ENCODE data around the gene IL15RA.
"Not testable (repeated sequence)": the region's sequence is repeated elsewhere in the genome, so short reads cannot be mapped to it uniquely, and the experiment has no call there.

Gene IL15RA

GRCh38 chr10:5946786-5947185 lies 30.6 kb downstream of the IL15RA start:
- no peak for TF ChIP-seq CTCF (IDR thresholded peaks at IDR 0.05; ENCODE audit: insufficient read depth, low read length, poor library complexity, severe bottlenecking)
- no peaks in the 10 kb centered on the region for H3K27me3 ChIP-seq (replicated peaks; ENCODE audit: control insufficient read depth, insufficient read depth, low read length)
- no peak for DNase-seq (ENCODE audit: extremely low read depth, insufficient read length)
- no peak overlapping the region for H3K4me3 ChIP-seq (replicated peaks; ENCODE audit: low read depth, low read length)
- H3K36me3 ChIP-seq (ENCODE audit: control insufficient read depth, insufficient read depth, low read length), result no peaks in the 10 kb centered on the region; the same call in 1 of the 2 replicates

GRCh38 chr10:5946419-5946775 lies 30.9 kb downstream of the IL15RA start:
- H3K36me3 ChIP-seq (ENCODE audit: control insufficient read depth, insufficient read depth, low read length); H3K4me3 ChIP-seq (replicated peaks; ENCODE audit: low read depth, low read length); H3K27me3 ChIP-seq (replicated peaks; ENCODE audit: control insufficient read depth, insufficient read depth, low read length); DNase-seq (ENCODE audit: extremely low read depth, insufficient read length): not testable (repeated sequence)

GRCh38 chr10:5945561-5946418 lies 31.6 kb downstream of the IL15RA start:
- H3K27me3 ChIP-seq (replicated peaks; ENCODE audit: control insufficient read depth, insufficient read depth, low read length), result no peaks in the 10 kb centered on the region
- DNase-seq (ENCODE audit: extremely low read depth, insufficient read length), result no peak
- no peak overlapping the region for H3K4me3 ChIP-seq (replicated peaks; ENCODE audit: low read depth, low read length)
- TF ChIP-seq CTCF (IDR thresholded peaks at IDR 0.05; ENCODE audit: insufficient read depth, low read length, poor library complexity, severe bottlenecking), result no peak
- H3K36me3 ChIP-seq (ENCODE audit: control insufficient read depth, insufficient read depth, low read length), result no peaks in the 10 kb centered on the region; the same call in 1 of the 2 replicates

- Histone ChIP-seq H3K4me3 (replicated peaks; ENCODE audit: low read depth, low read length) (no peak overlapping the region), H3K27me3 (replicated peaks; ENCODE audit: control insufficient read depth, insufficient read depth, low read length) (no peaks in the 10 kb centered on the region), H3K36me3 (ENCODE audit: control insufficient read depth, insufficient read depth, low read length) (no peaks in the 10 kb centered on the region)
- DNase-seq (ENCODE audit: extremely low read depth, insufficient read length), result no peak
- no peak for TF ChIP-seq CTCF (IDR thresholded peaks at IDR 0.05; ENCODE audit: insufficient read depth, low read length, poor library complexity, severe bottlenecking)
Observed at GRCh38 chr10:5945190-5945509, 32.2 kb downstream of the IL15RA start.

GRCh38 chr10:5944389-5945189 lies 32.8 kb downstream of the IL15RA start:
- H3K4me3 ChIP-seq (replicated peaks; ENCODE audit: low read depth, low read length), result no peak overlapping the region
- TF ChIP-seq CTCF (IDR thresholded peaks at IDR 0.05; ENCODE audit: insufficient read depth, low read length, poor library complexity, severe bottlenecking), result no peak
- no peak for DNase-seq (ENCODE audit: extremely low read depth, insufficient read length)
- no peaks in the 10 kb centered on the region for H3K27me3 ChIP-seq (replicated peaks; ENCODE audit: control insufficient read depth, insufficient read depth, low read length)
- no peaks in the 10 kb centered on the region for H3K36me3 ChIP-seq (ENCODE audit: control insufficient read depth, insufficient read depth, low read length)

GRCh38 chr10:5943536-5943935 lies 33.8 kb downstream of the IL15RA start:
- TF ChIP-seq CTCF (IDR thresholded peaks at IDR 0.05; ENCODE audit: insufficient read depth, low read length, poor library complexity, severe bottlenecking), result no peak
- Histone ChIP-seq H3K27me3 (replicated peaks; ENCODE audit: control insufficient read depth, insufficient read depth, low read length) (no peaks in the 10 kb centered on the region), H3K4me3 (replicated peaks; ENCODE audit: low read depth, low read length) (no peak overlapping the region), H3K36me3 (ENCODE audit: control insufficient read depth, insufficient read depth, low read length) (no peaks in the 10 kb centered on the region)
- DNase-seq (ENCODE audit: extremely low read depth, insufficient read length), result no peak

Data from GM06990 (cell line).